C4-2B (cell line): Measurements from ENCODE around the gene IFT122.

Source experiments
- H3K27ac ChIP-seq: fragments of 450-650 bp; 2 replicates; pipeline ENCODE4 v1.5.1; 2017
- CTCF ChIP-seq: fragments of 450-650 bp; conservative IDR thresholded peaks from 2 replicates; pipeline ENCODE4 v1.5.1; 2017; ENCODE audit warnings: mild to moderate bottlenecking
- ZFX ChIP-seq: fragments of 450-650 bp; IDR thresholded peaks from 2 replicates; pipeline ENCODE4 v1.6.1; 2017

Gene IFT122

DNA sequence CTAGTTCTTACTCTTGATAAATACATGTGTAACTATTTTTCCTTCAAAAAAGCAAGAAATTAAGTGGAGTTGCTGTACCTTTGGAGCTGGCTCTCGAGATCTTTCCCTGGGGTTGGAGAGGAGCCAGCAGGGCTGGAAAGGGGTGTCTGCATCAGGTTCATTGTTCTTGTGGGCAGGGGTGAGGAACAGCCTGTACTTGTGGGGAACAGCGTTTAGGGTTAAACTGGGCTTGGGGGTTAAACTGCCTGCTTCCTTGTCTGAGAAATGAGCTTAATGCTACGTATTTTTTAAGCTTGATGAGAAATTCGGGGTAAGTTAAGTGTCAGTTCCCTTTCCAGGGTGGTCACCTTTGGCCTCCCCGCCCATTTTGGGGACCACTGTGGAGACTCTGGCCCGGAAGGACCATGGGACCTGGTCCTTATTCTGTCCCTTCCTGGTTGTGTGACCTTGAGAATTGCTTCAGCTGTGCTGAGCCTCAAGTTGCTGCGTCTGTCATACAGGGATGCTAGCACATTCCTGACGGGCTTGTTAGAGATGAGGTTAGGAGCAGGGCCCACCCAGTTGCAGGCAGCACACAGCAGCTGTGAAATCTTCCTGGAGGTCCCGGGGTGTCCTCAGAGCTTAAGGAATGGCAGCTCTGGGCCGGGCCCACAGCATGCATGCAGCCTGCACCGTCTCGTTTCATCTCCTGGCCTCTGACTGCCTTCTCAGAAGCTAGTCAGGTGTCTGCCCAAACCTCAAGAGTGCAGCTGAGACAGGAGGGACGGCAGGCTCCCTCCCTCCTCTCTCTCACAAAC is 114.5 kb downstream of the IFT122 start:
- no peak overlapping the region for H3K27ac ChIP-seq

GRCh38 chr3:129555153-129555550 is 115.1 kb downstream of the IFT122 start:
- H3K27ac ChIP-seq, result no peak overlapping the region
- TF ChIP-seq CTCF (no peak), ZFX (no peak)

More for the DNA sequence above, 114.5 kb downstream of the IFT122 start:
- no peak for TF ChIP-seq ZFX
- TF ChIP-seq CTCF, result no peak

DNA sequence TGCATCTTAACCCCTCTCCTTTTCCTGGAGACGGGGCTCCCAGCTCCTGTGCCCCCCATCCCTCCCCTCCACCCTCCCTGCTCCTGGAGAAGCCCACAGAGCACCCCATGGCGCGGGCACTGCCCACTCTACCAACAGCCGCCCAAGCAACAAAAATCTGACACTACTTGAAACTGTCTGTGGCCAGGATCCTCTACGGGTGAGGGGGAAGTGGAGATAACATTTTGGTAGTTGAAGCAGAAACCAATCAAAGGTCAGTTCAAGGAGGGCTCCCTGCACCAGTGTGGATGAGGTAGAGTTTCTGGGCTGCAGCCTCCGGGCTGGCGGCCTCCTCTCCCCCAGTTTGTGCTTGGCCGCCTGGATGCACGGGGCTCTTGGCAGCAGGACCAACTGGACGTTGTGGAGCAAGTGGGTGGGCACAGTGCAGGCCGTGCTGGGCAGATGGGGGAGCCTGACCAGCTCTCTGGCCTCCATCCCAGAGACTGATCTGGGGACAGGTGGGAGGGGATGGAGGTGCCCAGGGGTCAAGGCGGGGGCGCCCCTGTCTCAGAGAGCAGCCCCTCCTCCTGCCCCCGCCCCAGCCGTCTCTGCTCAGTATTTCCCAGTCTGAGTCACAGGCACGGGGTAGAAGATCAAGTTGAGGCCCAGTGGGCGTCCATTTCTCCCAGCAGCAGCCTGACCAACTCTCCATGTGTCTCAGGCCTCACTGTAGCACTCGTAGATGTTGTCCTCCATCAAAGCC is 115.8 kb downstream of the IFT122 start:
- no peak overlapping the region for H3K27ac ChIP-seq
- TF ChIP-seq ZFX (no peak), CTCF (no peak)

DNA sequence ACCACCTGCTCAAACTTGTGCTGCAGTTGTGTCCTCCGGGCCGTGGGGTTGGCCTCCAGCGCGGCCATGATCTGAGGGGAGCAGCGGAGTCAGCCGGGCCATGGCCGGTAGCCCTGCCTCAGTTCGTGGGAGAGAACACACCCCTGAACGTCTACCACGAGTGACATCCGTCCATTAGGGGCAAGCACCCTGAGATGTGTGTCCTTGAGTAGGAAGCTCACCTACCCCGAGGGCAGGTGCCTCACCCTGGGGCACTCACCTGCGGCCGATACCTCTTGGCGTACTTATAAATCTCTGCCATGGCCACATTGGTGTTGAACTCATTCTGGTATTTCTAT is 116.3 kb downstream of the IFT122 start:
- H3K27ac ChIP-seq, result no peak overlapping the region
- TF ChIP-seq ZFX, result no peak
- TF ChIP-seq CTCF, result no peak

DNA sequence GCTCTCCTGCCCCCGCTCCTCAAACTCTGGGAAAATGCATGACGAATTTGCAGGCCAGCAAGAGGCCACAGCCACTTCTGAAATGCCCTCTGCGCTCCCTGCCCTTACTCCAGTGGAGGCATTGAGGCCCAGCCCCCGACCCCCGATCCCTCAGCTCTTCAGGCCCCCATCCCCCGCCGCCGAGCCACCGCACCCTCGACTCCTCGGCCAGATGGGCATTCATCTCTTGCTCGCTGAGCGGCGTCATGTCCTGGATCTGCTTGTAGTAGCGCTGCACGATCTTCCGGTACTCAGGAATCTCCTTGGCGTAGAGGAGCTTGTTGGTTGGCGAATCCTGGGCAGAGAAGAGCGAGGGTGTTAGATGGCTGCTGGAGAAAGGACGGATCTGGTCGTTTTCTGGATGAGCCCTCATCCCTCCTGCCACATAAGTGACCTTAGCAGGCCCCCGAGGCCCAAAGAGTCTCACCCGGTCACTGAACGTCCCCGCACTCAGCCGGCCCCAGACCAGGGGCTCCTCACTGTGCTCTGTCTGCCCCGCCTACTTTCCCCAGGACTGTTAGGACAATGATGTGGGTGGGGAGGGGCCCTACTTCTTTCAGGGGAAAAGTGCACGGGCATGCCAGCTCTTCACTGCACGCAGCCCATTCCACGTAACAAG is 117.0 kb downstream of the IFT122 start:
- no peak overlapping the region for H3K27ac ChIP-seq
- TF ChIP-seq ZFX (no peak), CTCF (no peak)

- H3K27ac ChIP-seq, result no peak overlapping the region
- TF ChIP-seq ZFX (no peak), CTCF (no peak)
These were observed 117.5 kb downstream of the IFT122 start for GRCh38 chr3:129557548-129557894.
